Measurements from ENCODE around the gene ABCC8. TPM values are rescaled to one million over a fixed set of nuclear protein-coding genes. Genes with fewer than 3 reads are reported as not detected.

The ABCC8 gene
- total RNA-seq, 4 donors from 2014 or later, result under 0.01 TPM; not detected in 3

GRCh38 chr11:17414317-17414737 lies 62.3 kb downstream of the ABCC8 start:
- intact Hi-C loops (cut with DNase I), result no loop called here
- H3K36me3 ChIP-seq, result no peaks in the 10 kb centered on the region
- H3K4me3 ChIP-seq, result no peak overlapping the region
- TF ChIP-seq CTCF (IDR thresholded peaks at IDR 0.05) (no peak), POLR2A (IDR thresholded peaks at IDR 0.05) (no peak)
- WGBS, 2 donors, result 93% methylated on average over 6 of the region's 8 CpGs; no CpG with 5 or more reads in 1 of the 2 donors
- H3K9me3 ChIP-seq, result no peaks in the 10 kb centered on the region
- no peak overlapping the region for H3K27ac ChIP-seq
- no peak for DNase-seq
- H3K27me3 ChIP-seq, result peaks cover 0 to 55% (median 0%) of the 10 kb centered on the region in 4 donors
- H3K4me1 ChIP-seq, result no peaks in the 10 kb centered on the region

- Histone ChIP-seq H3K4me1 (no peaks in the 10 kb centered on the region), H3K9me3 (no peaks in the 10 kb centered on the region), H3K36me3 (no peaks in the 10 kb centered on the region), H3K27ac (no peak overlapping the region), H3K4me3 (no peak overlapping the region), H3K27me3 (peaks cover 0 to 48% (median 0%) of the 10 kb centered on the region in 4 donors)
- WGBS, 2 donors, result 67 to 72% methylated on average over 10 to 13 of the region's 15 CpGs
- intact Hi-C loops (cut with DNase I), result no loop called here
- TF ChIP-seq CTCF (IDR thresholded peaks at IDR 0.05), result no peak
- TF ChIP-seq POLR2A (IDR thresholded peaks at IDR 0.05), result no peak
- DNase-seq, result no peak
Observed at GRCh38 chr11:17413414-17414316, 63.0 kb downstream of the ABCC8 start.

- peaks cover 0 to 38% (median 0%) of the 10 kb centered on the region in 4 donors for H3K27me3 ChIP-seq
- no peaks in the 10 kb centered on the region for H3K4me1 ChIP-seq
- DNase-seq, result no peak
- no peak overlapping the region for H3K4me3 ChIP-seq
- intact Hi-C loops (cut with DNase I), result no loop called here
- H3K36me3 ChIP-seq, result no peaks in the 10 kb centered on the region
- TF ChIP-seq POLR2A (IDR thresholded peaks at IDR 0.05) (no peak), CTCF (IDR thresholded peaks at IDR 0.05) (no peak)
- WGBS, 2 donors, result 74 to 78% methylated on average over 9 of the region's 9 CpGs
- no peaks in the 10 kb centered on the region for H3K9me3 ChIP-seq
- no peak overlapping the region for H3K27ac ChIP-seq
Observed at GRCh38 chr11:17412488-17413180, 64.0 kb downstream of the ABCC8 start.

- TF ChIP-seq CTCF (IDR thresholded peaks at IDR 0.05) (no peak), POLR2A (IDR thresholded peaks at IDR 0.05) (no peak)
- intact Hi-C loops (cut with DNase I), result no loop called here
- Histone ChIP-seq H3K27ac (no peak overlapping the region), H3K27me3 (peaks cover 0 to 25% (median 0%) of the 10 kb centered on the region in 4 donors), H3K9me3 (no peaks in the 10 kb centered on the region), H3K4me1 (peaks cover 0 to 4% (median 2%) of the 10 kb centered on the region in 3 donors), H3K36me3 (no peaks in the 10 kb centered on the region), H3K4me3 (no peak overlapping the region)
- DNase-seq, result no peak
- WGBS, 2 donors, result 65 to 78% methylated on average over 5 to 6 of the region's 6 CpGs
Observed at GRCh38 chr11:17411418-17411817, 65.2 kb downstream of the ABCC8 start.
